Measurements from ENCODE around the gene NOC4L. TPM values are rescaled to one million over a fixed set of nuclear protein-coding genes. Genes with fewer than 3 reads are reported as not detected.

The NOC4L gene
- total RNA-seq, 4 donors from 2014 or later: 7.5 to 13.4 (median 9.5) TPM

DNA sequence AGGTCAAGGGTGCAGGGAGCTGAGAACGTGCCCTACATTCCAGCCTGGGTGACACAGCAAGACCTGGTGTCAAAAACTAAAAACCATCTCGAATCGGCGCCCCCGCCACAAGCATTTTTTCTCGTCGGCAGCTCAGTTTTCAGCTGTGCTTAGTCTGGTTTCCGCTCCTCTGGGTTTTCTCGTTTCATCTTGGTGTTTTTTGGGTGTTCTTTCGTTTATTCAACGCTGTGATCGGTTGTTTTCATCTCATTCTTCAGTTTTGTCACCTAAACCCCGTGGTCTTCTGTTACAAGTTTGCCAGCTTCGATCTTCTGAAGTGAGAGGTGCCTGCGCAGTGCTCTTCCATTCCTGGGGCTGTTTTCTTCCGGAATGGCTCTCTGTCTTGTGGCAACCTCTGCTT, 41.4 kb downstream of the NOC4L start:
- H3K9me3 ChIP-seq: peaks cover 0 to 44% (median 0%) of the 10 kb centered on the region in 3 donors
- WGBS, 2 donors (ENCODE audit: low coverage in 1 of 2): 51 to 67% methylated on average over 10 to 16 of the region's 16 CpGs
- TF ChIP-seq POLR2A (IDR thresholded peaks at IDR 0.05) (no peak), POLR2AphosphoS5 (IDR thresholded peaks at IDR 0.05) (no peak), EP300 (IDR thresholded peaks at IDR 0.05) (no peak)
- TF ChIP-seq, protein P1, sequence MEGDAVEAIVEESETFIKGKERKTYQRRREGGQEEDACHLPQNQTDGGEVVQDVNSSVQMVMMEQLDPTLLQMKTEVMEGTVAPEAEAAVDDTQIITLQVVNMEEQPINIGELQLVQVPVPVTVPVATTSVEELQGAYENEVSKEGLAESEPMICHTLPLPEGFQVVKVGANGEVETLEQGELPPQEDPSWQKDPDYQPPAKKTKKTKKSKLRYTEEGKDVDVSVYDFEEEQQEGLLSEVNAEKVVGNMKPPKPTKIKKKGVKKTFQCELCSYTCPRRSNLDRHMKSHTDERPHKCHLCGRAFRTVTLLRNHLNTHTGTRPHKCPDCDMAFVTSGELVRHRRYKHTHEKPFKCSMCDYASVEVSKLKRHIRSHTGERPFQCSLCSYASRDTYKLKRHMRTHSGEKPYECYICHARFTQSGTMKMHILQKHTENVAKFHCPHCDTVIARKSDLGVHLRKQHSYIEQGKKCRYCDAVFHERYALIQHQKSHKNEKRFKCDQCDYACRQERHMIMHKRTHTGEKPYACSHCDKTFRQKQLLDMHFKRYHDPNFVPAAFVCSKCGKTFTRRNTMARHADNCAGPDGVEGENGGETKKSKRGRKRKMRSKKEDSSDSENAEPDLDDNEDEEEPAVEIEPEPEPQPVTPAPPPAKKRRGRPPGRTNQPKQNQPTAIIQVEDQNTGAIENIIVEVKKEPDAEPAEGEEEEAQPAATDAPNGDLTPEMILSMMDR (IDR thresholded peaks at IDR 0.05): no peak
- H3K4me1 ChIP-seq: peaks cover 0 to 18% (median 8%) of the 10 kb centered on the region in 3 donors
- ATAC-seq: no peak
- peak overlapping the region in 1 of 2 donors; percentile 25 for H3K4me3 ChIP-seq
- no peak overlapping the region for H3K27ac ChIP-seq
- peaks cover 11% of the 10 kb centered on the region for H3K27me3 ChIP-seq
- no peaks in the 10 kb centered on the region for H3K36me3 ChIP-seq

DNA sequence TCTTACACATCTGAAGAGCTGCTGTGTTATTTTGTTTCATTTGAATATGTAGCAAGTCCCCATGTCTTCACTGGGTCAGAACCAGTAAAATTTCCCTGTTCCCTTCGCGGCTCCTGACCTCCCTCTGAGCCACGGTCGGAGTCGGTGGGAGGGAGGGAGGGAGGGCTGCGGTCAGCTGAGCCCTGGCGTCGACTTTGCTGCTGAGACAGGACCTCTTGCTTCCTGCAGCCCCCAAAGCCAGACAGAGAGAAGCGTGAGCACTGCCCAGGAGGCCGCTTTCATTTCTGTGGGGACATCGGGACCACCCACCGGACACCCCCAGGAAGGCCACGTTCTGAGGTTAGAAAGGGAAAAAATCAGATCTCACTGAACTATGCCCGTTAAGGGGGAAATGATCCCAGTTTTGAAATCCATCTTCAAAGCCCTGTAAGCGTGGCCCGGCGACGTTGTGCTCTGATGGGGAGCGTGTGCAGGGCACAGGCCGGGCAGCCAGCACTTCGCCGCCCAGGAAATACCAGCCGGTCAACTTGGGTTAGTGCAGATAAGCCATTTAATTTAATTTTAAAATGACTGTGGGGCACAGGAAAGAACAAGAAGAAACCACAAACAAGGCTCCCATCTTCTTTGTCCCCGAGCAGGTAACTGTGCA, 42.1 kb downstream of the NOC4L start:
- TF ChIP-seq POLR2A (IDR thresholded peaks at IDR 0.05): no peak
- no peak for TF ChIP-seq EP300 (IDR thresholded peaks at IDR 0.05)
- TF ChIP-seq, protein P1 (IDR thresholded peaks at IDR 0.05): no peak
- no peak for TF ChIP-seq POLR2AphosphoS5 (IDR thresholded peaks at IDR 0.05)
- peaks cover 0 to 44% (median 0%) of the 10 kb centered on the region in 3 donors for H3K9me3 ChIP-seq
- no peaks in the 10 kb centered on the region for H3K36me3 ChIP-seq
- no peak overlapping the region for H3K27ac ChIP-seq
- H3K27me3 ChIP-seq: peaks cover 5% of the 10 kb centered on the region
- peaks cover 0 to 24% (median 9%) of the 10 kb centered on the region in 3 donors for H3K4me1 ChIP-seq
- WGBS, 2 donors (ENCODE audit: low coverage in 1 of 2): 44 to 55% methylated on average over 7 to 12 of the region's 24 CpGs
- no peak for ATAC-seq
- peak overlapping the region in 1 of 2 donors; percentile 25 for H3K4me3 ChIP-seq

DNA sequence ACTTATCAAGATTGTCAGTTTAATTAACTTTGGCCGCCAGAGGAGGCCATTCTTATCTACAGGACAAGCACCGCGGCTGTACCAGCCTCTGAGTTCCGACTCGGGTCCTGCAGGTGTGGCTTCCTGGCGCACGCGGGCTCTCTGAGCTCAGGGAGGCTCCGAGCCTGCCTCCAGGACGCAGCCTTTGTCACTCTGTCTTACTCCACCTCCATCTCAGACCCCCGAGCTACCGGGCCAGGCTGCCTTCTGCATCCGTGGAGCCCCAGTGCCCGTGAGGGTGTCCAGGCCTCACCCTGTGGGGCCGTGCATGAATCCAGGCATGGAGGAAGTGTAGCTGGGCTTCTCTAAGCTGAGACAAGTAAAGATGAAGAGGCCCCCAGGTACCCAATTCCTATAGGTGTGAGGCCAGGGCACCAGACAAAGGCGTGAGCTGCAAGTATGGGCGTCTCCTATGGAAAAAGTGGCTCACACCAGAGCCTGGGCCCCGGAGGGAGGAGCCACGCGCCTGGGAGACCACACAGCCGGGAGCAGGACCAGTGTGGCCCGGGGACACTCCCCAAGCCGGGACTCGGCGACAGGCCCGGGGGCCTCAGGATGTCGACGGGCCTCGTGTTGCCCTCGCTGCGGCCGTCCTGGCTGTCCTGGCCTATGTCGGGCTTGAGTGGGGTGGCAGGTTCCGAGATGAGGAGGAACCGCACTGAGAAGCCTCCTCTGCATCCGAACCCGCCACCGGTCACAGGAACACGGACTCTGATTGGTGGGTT, 42.8 kb downstream of the NOC4L start:
- ATAC-seq: no peak
- WGBS, 2 donors (ENCODE audit: low coverage in 1 of 2): 67 to 73% methylated on average over 1 to 15 of the region's 39 CpGs
- Histone ChIP-seq H3K9me3 (peaks cover 0 to 44% (median 0%) of the 10 kb centered on the region in 3 donors), H3K27ac (no peak overlapping the region), H3K4me1 (peaks cover 0 to 24% (median 9%) of the 10 kb centered on the region in 3 donors), H3K36me3 (no peaks in the 10 kb centered on the region), H3K27me3 (no peaks in the 10 kb centered on the region), H3K4me3 (peak overlapping the region in 1 of 2 donors; percentile 25)
- no peak for TF ChIP-seq EP300 (IDR thresholded peaks at IDR 0.05)
- TF ChIP-seq, protein P1 (IDR thresholded peaks at IDR 0.05): no peak
- TF ChIP-seq POLR2A (IDR thresholded peaks at IDR 0.05): no peak
- TF ChIP-seq POLR2AphosphoS5 (IDR thresholded peaks at IDR 0.05): no peak

DNA sequence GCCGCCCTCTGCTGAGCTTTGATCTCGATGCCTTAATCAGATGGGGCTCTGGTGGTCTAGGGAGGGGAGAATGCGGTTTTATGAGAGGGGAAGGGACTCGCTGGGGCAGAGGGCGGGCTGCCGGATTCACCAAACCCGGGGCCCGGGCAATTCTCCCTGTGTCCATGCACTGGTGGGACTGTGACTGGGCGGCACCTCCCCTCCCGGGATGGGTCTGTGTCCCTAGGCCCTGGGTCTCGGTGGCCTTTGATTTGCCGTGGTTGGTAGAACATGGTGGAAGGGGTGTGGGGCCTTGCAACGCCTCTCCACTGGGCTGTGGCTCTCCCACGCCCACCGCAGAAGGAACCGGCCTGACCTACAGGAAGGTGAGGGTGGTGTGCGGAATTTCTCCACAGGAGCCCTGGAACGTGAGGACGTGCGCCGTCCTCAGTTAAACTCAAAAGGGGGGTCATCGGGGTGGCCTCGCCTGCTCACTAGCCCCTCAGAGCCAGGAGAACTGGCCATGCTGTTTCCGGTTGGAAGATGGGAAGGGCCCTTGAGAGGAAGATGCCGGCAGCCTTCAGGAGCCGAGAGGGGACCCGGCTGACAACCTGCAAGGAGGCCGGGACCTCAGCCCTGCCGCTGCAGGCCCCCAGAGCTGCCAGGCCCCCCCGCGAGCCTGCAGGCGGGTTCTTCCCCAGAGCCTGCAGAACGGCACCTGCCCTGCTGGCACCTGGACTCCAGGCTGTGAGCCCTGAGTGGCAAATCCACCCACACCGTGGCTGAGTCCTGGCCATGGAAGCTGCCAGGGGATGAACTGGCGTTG, 43.6 kb downstream of the NOC4L start:
- H3K9me3 ChIP-seq: peaks cover 0 to 44% (median 0%) of the 10 kb centered on the region in 3 donors
- 95% methylated on average over 4 of the region's 35 CpGs; no CpG with 5 or more reads in 1 of the 2 donors for WGBS, 2 donors (ENCODE audit: low coverage in 1 of 2)
- no peaks in the 10 kb centered on the region for H3K27me3 ChIP-seq
- TF ChIP-seq POLR2AphosphoS5 (IDR thresholded peaks at IDR 0.05): no peak
- TF ChIP-seq POLR2A (IDR thresholded peaks at IDR 0.05): no peak
- TF ChIP-seq EP300 (IDR thresholded peaks at IDR 0.05): no peak
- TF ChIP-seq, protein P1 (IDR thresholded peaks at IDR 0.05): no peak
- H3K4me3 ChIP-seq: no peak overlapping the region
- H3K27ac ChIP-seq: no peak overlapping the region
- H3K36me3 ChIP-seq: no peaks in the 10 kb centered on the region
- ATAC-seq: no peak
- H3K4me1 ChIP-seq: peaks cover 0 to 24% (median 9%) of the 10 kb centered on the region in 3 donors
